Erythroblast (primary cell): ENCODE measurements around the gene ACOX1.

Experiments
- GATA1 ChIP-seq: IDR thresholded peaks from 2 replicates; pipeline ENCODE4 v1.6.1; 2011; ENCODE audit warnings: low read depth, mild to moderate bottlenecking, control low read depth, low read length, moderate library complexity
- POLR2A ChIP-seq: IDR thresholded peaks from 2 replicates; pipeline ENCODE4 v1.6.1; 2011; ENCODE audit warnings: mild to moderate bottlenecking, low read length

DNA sequence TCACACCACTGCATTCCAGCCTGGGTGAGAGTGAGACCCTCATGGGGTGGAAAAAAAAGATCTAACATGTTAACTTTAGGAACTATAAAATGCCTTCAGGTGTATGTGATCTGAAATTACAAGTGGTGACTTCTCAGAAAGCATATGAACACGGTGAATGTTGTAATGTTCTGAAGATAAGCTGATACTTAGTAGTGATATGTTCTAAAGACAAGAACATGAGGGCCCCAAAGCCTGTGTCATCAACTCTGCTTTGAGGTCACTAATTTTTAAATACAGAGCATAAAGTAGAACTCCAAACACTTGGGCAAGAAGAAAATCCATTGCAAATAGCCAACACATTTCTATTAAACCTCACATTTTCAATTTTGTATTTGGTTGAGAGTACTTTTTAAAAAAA, 35.5 kb downstream of the ACOX1 start:
- TF ChIP-seq POLR2A = no peak
- no peak for TF ChIP-seq GATA1
